GM12875 (cell line): ENCODE data around the gene STAC2.
"Not testable (repeated sequence)": the region's sequence is repeated elsewhere in the genome, so short reads cannot be mapped to it uniquely, and the experiment has no call there.

Source experiments
- H3K4me3 ChIP-seq: one replicate; pipeline ENCODE4 v1.5.1; 2011; ENCODE audit warnings: low read depth, low read length, control low read depth
- CTCF ChIP-seq: IDR thresholded peaks from 2 replicates; pipeline ENCODE4 v1.5.1; 2011; ENCODE audit warnings: low read depth, mild to moderate bottlenecking, control low read depth, inconsistent platforms, low read length, moderate library complexity, borderline replicate concordance; ENCODE audit not compliant: insufficient read depth

The STAC2 gene

GRCh38 chr17:39173526-39174274, 52.0 kb downstream of the STAC2 start:
- TF ChIP-seq CTCF, result no peak
- H3K4me3 ChIP-seq, result no peak overlapping the region

GRCh38 chr17:39173080-39173479, 52.7 kb downstream of the STAC2 start:
- no peak overlapping the region for H3K4me3 ChIP-seq
- TF ChIP-seq CTCF, result no peak

- no peak for TF ChIP-seq CTCF
- H3K4me3 ChIP-seq, result no peak overlapping the region
Observed at GRCh38 chr17:39171933-39172332, 53.8 kb downstream of the STAC2 start.

GRCh38 chr17:39170558-39170957, 55.2 kb downstream of the STAC2 start:
- no peak overlapping the region for H3K4me3 ChIP-seq
- no peak for TF ChIP-seq CTCF

GRCh38 chr17:39170109-39170508, 55.6 kb downstream of the STAC2 start:
- TF ChIP-seq CTCF, result no peak
- no peak overlapping the region for H3K4me3 ChIP-seq

GRCh38 chr17:39169518-39169917, 56.2 kb downstream of the STAC2 start:
- TF ChIP-seq CTCF, result no peak
- no peak overlapping the region for H3K4me3 ChIP-seq

- TF ChIP-seq CTCF, result no peak
- H3K4me3 ChIP-seq, result no peak overlapping the region
Observed at GRCh38 chr17:39169101-39169500, 56.6 kb downstream of the STAC2 start.

GRCh38 chr17:39168503-39168902, 57.2 kb downstream of the STAC2 start:
- not testable (repeated sequence) for H3K4me3 ChIP-seq
